ENCODE data around the gene FBXL12. TPM values are rescaled to one million over a fixed set of nuclear protein-coding genes. Genes with fewer than 3 reads are reported as not detected.
"Not testable (repeated sequence)": the region's sequence is repeated elsewhere in the genome, so short reads cannot be mapped to it uniquely, and the experiment has no call there.

The FBXL12 gene
- total and polyA plus RNA-seq, 4 donors: 7.6 to 30.9 (median 17.4) TPM

GRCh38 chr19:9796113-9796773, 22.6 kb downstream of the FBXL12 start:
- DNase-seq (ENCODE audit: low read depth in 4 of 6, low spot score in 6 of 6): peak in 5 of 6 donors; percentile 76 to 97 (median 81)
- Histone ChIP-seq H3K4me3 (ENCODE audit: low read depth, low read length) (no peak overlapping the region), H3K4me1 (ENCODE audit: control insufficient read depth, insufficient read depth, low read length) (peaks cover 10% of the 10 kb centered on the region), H3K36me3 (ENCODE audit: control insufficient read depth, insufficient read depth, low read length) (peaks cover 4% of the 10 kb centered on the region), H3K27ac (ENCODE audit: low read depth, low read length) (no peak overlapping the region), H3K9me3 (ENCODE audit: control insufficient read depth, insufficient read depth, low read length) (no peaks in the 10 kb centered on the region), H3K27me3 (ENCODE audit: control insufficient read depth, insufficient read depth, low read length) (no peaks in the 10 kb centered on the region)
- 93% methylated on average over 3 of the region's 6 CpGs for WGBS (ENCODE audit: insufficient coverage)

- peaks cover 13% of the 10 kb centered on the region for H3K4me1 ChIP-seq (ENCODE audit: control insufficient read depth, insufficient read depth, low read length)
- WGBS (ENCODE audit: insufficient coverage): 16% methylated on average over 28 of the region's 36 CpGs
- no peaks in the 10 kb centered on the region for H3K27me3 ChIP-seq (ENCODE audit: control insufficient read depth, insufficient read depth, low read length)
- peak overlapping the region; percentile 73 for H3K4me3 ChIP-seq (ENCODE audit: low read depth, low read length)
- H3K27ac ChIP-seq (ENCODE audit: low read depth, low read length): peak overlapping the region; percentile 91
- peak in 1 of 6 donors; percentile 69 for DNase-seq (ENCODE audit: low read depth in 4 of 6, low spot score in 6 of 6)
- no peaks in the 10 kb centered on the region for H3K36me3 ChIP-seq (ENCODE audit: control insufficient read depth, insufficient read depth, low read length)
- H3K9me3 ChIP-seq (ENCODE audit: control insufficient read depth, insufficient read depth, low read length): no peaks in the 10 kb centered on the region
Observed at GRCh38 chr19:9793071-9793591, 25.7 kb downstream of the FBXL12 start.

GRCh38 chr19:9792206-9793070, 26.4 kb downstream of the FBXL12 start:
- H3K27ac ChIP-seq (ENCODE audit: low read depth, low read length): peak overlapping the region; percentile 92

GRCh38 chr19:9791552-9792205, 27.2 kb downstream of the FBXL12 start:
- H3K36me3 ChIP-seq (ENCODE audit: control insufficient read depth, insufficient read depth, low read length): no peaks in the 10 kb centered on the region
- peaks cover 13% of the 10 kb centered on the region for H3K4me1 ChIP-seq (ENCODE audit: control insufficient read depth, insufficient read depth, low read length)
- H3K27me3 ChIP-seq (ENCODE audit: control insufficient read depth, insufficient read depth, low read length): no peaks in the 10 kb centered on the region
- no peaks in the 10 kb centered on the region for H3K9me3 ChIP-seq (ENCODE audit: control insufficient read depth, insufficient read depth, low read length)
- DNase-seq (ENCODE audit: low read depth in 4 of 6, low spot score in 6 of 6): peak in 5 of 6 donors; percentile 92 to 99 (median 96)
- under 1% methylated on average over 27 of the region's 50 CpGs for WGBS (ENCODE audit: insufficient coverage)
- H3K4me3 ChIP-seq (ENCODE audit: low read depth, low read length): peak overlapping the region; percentile 58
- H3K27ac ChIP-seq (ENCODE audit: low read depth, low read length): peak overlapping the region; percentile 92

More at GRCh38 chr19:9792206-9793070, 26.4 kb downstream of the FBXL12 start:
- Histone ChIP-seq H3K4me3 (ENCODE audit: low read depth, low read length) (peak overlapping the region; percentile 73), H3K9me3 (ENCODE audit: control insufficient read depth, insufficient read depth, low read length) (no peaks in the 10 kb centered on the region), H3K27me3 (ENCODE audit: control insufficient read depth, insufficient read depth, low read length) (no peaks in the 10 kb centered on the region), H3K4me1 (ENCODE audit: control insufficient read depth, insufficient read depth, low read length) (peaks cover 13% of the 10 kb centered on the region), H3K36me3 (ENCODE audit: control insufficient read depth, insufficient read depth, low read length) (no peaks in the 10 kb centered on the region)
- peak in 5 of 6 donors; percentile 87 to 98 (median 94) for DNase-seq (ENCODE audit: low read depth in 4 of 6, low spot score in 6 of 6)
- 0% methylated on average over 47 of the region's 70 CpGs for WGBS (ENCODE audit: insufficient coverage)

- not testable (repeated sequence) for H3K4me3 ChIP-seq (ENCODE audit: low read depth, low read length); DNase-seq (ENCODE audit: low read depth in 4 of 6, low spot score in 6 of 6); H3K36me3 ChIP-seq (ENCODE audit: control insufficient read depth, insufficient read depth, low read length); H3K9me3 ChIP-seq (ENCODE audit: control insufficient read depth, insufficient read depth, low read length); H3K27me3 ChIP-seq (ENCODE audit: control insufficient read depth, insufficient read depth, low read length)
- 33% methylated on average over 1 of the region's 6 CpGs for WGBS (ENCODE audit: insufficient coverage)
- Histone ChIP-seq H3K4me1 (ENCODE audit: control insufficient read depth, insufficient read depth, low read length) (peaks cover 18% of the 10 kb centered on the region), H3K27ac (ENCODE audit: low read depth, low read length) (peak overlapping the region; percentile 81)
Observed at GRCh38 chr19:9791073-9791367, 27.9 kb downstream of the FBXL12 start.

- WGBS (ENCODE audit: insufficient coverage): 86% methylated on average over 1 of the region's 5 CpGs
- peaks cover 22% of the 10 kb centered on the region for H3K4me1 ChIP-seq (ENCODE audit: control insufficient read depth, insufficient read depth, low read length)
- not testable (repeated sequence) for H3K9me3 ChIP-seq (ENCODE audit: control insufficient read depth, insufficient read depth, low read length); H3K27ac ChIP-seq (ENCODE audit: low read depth, low read length); H3K27me3 ChIP-seq (ENCODE audit: control insufficient read depth, insufficient read depth, low read length); DNase-seq (ENCODE audit: low read depth in 4 of 6, low spot score in 6 of 6); H3K4me3 ChIP-seq (ENCODE audit: low read depth, low read length); H3K36me3 ChIP-seq (ENCODE audit: control insufficient read depth, insufficient read depth, low read length)
Observed at GRCh38 chr19:9789579-9789978, 29.3 kb downstream of the FBXL12 start.

GRCh38 chr19:9789066-9789465, 29.8 kb downstream of the FBXL12 start:
- H3K27ac ChIP-seq (ENCODE audit: low read depth, low read length): peak overlapping the region; percentile 33
- H3K36me3 ChIP-seq (ENCODE audit: control insufficient read depth, insufficient read depth, low read length): no peaks in the 10 kb centered on the region
- H3K9me3 ChIP-seq (ENCODE audit: control insufficient read depth, insufficient read depth, low read length): no peaks in the 10 kb centered on the region
- H3K4me1 ChIP-seq (ENCODE audit: control insufficient read depth, insufficient read depth, low read length): peaks cover 26% of the 10 kb centered on the region
- 85% methylated on average over 6 of the region's 11 CpGs for WGBS (ENCODE audit: insufficient coverage)
- no peak for DNase-seq (ENCODE audit: low read depth in 4 of 6, low spot score in 6 of 6)
- H3K27me3 ChIP-seq (ENCODE audit: control insufficient read depth, insufficient read depth, low read length): no peaks in the 10 kb centered on the region
- H3K4me3 ChIP-seq (ENCODE audit: low read depth, low read length): no peak overlapping the region

GRCh38 chr19:9788604-9789003, 30.3 kb downstream of the FBXL12 start:
- H3K27me3 ChIP-seq (ENCODE audit: control insufficient read depth, insufficient read depth, low read length); H3K4me3 ChIP-seq (ENCODE audit: low read depth, low read length); H3K27ac ChIP-seq (ENCODE audit: low read depth, low read length); H3K9me3 ChIP-seq (ENCODE audit: control insufficient read depth, insufficient read depth, low read length); DNase-seq (ENCODE audit: low read depth in 4 of 6, low spot score in 6 of 6); H3K36me3 ChIP-seq (ENCODE audit: control insufficient read depth, insufficient read depth, low read length): not testable (repeated sequence)
- H3K4me1 ChIP-seq (ENCODE audit: control insufficient read depth, insufficient read depth, low read length): peaks cover 31% of the 10 kb centered on the region
- 97% methylated on average over 7 of the region's 13 CpGs for WGBS (ENCODE audit: insufficient coverage)

GRCh38 chr19:9786819-9787218, 32.1 kb downstream of the FBXL12 start:
- DNase-seq (ENCODE audit: low read depth in 4 of 6, low spot score in 6 of 6): no peak
- Histone ChIP-seq H3K4me1 (ENCODE audit: control insufficient read depth, insufficient read depth, low read length) (peaks cover 25% of the 10 kb centered on the region), H3K4me3 (ENCODE audit: low read depth, low read length) (no peak overlapping the region), H3K27me3 (ENCODE audit: control insufficient read depth, insufficient read depth, low read length) (no peaks in the 10 kb centered on the region), H3K9me3 (ENCODE audit: control insufficient read depth, insufficient read depth, low read length) (no peaks in the 10 kb centered on the region), H3K27ac (ENCODE audit: low read depth, low read length) (no peak overlapping the region), H3K36me3 (ENCODE audit: control insufficient read depth, insufficient read depth, low read length) (no peaks in the 10 kb centered on the region)
- 100% methylated on average over 2 of the region's 8 CpGs for WGBS (ENCODE audit: insufficient coverage)

Data from spinal cord (tissue), 10 donors.